ENCODE data around the gene NLRC5. TPM values are rescaled to one million over a fixed set of nuclear protein-coding genes. Genes with fewer than 3 reads are reported as not detected.

The NLRC5 gene
- total and polyA plus RNA-seq, 9 of the 15 experiments (the other 6 are each of a cell fraction or from before 2014, with no cell fraction given): 0.59 to 0.71 TPM; not detected in 7

DNA sequence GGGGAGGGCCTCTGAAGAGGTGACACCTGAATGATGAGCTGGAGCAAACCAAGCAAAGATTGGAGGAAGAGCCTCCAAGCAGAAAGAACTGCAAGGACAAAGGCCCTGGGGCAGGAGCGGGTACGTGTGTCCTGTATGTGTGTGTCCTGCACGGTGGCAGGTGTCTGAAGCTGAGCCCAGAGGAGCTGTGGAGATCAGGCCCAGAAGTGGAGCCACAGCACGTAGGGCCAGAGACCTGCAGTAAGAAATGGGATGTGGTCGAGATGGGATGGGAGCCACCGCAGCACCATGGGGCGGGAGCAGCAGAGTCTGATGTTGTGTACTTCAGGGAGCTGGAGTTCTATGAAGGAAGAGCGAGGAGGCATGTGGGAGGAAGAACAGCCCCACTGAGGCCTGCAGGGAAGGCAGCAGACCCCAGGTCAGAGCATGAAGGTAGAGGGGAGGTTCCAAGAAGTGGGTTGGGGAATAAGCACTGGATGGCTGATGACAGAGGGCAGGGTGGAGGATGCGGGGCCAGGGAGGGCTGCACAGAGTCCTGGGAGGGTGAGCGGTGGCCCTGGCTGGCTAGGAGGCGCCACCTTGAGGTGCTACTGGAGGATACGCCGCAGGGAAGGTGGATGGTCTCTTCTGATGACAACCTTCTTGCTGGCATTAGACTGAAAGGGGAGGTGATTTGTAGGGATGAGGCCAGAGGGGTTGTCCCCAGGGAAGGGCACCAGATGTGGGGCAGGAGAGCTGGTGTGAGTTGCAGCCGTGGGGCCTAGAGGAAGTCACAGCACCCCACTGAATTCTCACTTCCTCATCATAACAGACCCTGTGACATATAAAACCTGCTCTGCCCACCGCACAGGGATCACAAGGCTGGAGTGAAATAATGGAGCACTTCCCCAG lies 38.2 kb upstream of the NLRC5 start (continued):
- no peak for TF ChIP-seq SRSF3 (IDR thresholded peaks at IDR 0.05; ENCODE audit: insufficient read depth, low read length)
- TF ChIP-seq CHD4 (IDR thresholded peaks at IDR 0.05; ENCODE audit: insufficient read depth, insufficient replicate concordance, low read depth, low read length, poor library complexity, severe bottlenecking): no peak
- no peak for TF ChIP-seq IRF9 (tag; IDR thresholded peaks at IDR 0.05)
- TF ChIP-seq ERF (CRISPR knock-in tag; IDR thresholded peaks at IDR 0.05): no peak
- TF ChIP-seq ARID2 (IDR thresholded peaks at IDR 0.05): 0 out of 2 replicates have a peak, but pooled peaks have one; percentile 24
- no peak for TF ChIP-seq ZNF165 (CRISPR knock-in tag; IDR thresholded peaks at IDR 0.05; ENCODE audit: borderline replicate concordance)
- TF ChIP-seq ZBTB7A (IDR thresholded peaks at IDR 0.05; ENCODE audit: borderline replicate concordance, control insufficient read depth, low read depth, low read length): no peak
- TF ChIP-seq HIVEP1 (CRISPR knock-in tag; IDR thresholded peaks at IDR 0.05): no peak
- no peak for TF ChIP-seq TAF15 (IDR thresholded peaks at IDR 0.05; ENCODE audit: low read depth, low read length)
- 0 out of 4 replicates have a peak, but pooled peaks of 1 of the 2 experiments have one; percentile 26 for TF ChIP-seq UBTF (IDR thresholded peaks at IDR 0.05; ENCODE audit: borderline replicate concordance in 1 of 2, low read depth in 2 of 2, low read length in 2 of 2)
- no peak for TF ChIP-seq POLR2G (IDR thresholded peaks at IDR 0.05; ENCODE audit: low read depth, low read length)
- TF ChIP-seq HOXB6 (CRISPR knock-in tag; IDR thresholded peaks at IDR 0.05; ENCODE audit: borderline replicate concordance): no peak
- no peak for TF ChIP-seq KLF10 (CRISPR knock-in tag; IDR thresholded peaks at IDR 0.05)
- no peak for TF ChIP-seq SNAPC5 (CRISPR knock-in tag; IDR thresholded peaks at IDR 0.05)
- TF ChIP-seq, protein P1, sequence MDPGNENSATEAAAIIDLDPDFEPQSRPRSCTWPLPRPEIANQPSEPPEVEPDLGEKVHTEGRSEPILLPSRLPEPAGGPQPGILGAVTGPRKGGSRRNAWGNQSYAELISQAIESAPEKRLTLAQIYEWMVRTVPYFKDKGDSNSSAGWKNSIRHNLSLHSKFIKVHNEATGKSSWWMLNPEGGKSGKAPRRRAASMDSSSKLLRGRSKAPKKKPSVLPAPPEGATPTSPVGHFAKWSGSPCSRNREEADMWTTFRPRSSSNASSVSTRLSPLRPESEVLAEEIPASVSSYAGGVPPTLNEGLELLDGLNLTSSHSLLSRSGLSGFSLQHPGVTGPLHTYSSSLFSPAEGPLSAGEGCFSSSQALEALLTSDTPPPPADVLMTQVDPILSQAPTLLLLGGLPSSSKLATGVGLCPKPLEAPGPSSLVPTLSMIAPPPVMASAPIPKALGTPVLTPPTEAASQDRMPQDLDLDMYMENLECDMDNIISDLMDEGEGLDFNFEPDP (CRISPR knock-in tag; IDR thresholded peaks at IDR 0.05): no peak
- TF ChIP-seq MECOM (CRISPR knock-in tag; IDR thresholded peaks at IDR 0.05): no peak
- TF ChIP-seq RFX5 (IDR thresholded peaks at IDR 0.05; ENCODE audit: low read depth, low read length): no peak
